Activated naive CD4-positive, alpha-beta T cell treated with Interleukin-2 at 50 U/mL for 16 hours (primary cell): ENCODE data around the gene ADSS1.
A peak's percentile ranks its signal among the peaks of the same experiment; 100 is the strongest.

Source experiments
- DNase-seq: peaks from one replicate; pipeline ENCODE4 v3.0.0-alpha.2; 2020

ADSS1 gene

GRCh38 chr14:104723651-104724406 is at the start of gene ADSS1:
TSS of gene ADSS1 (plus strand) at chr14:104724229. CDS start at chr14:104724271, 42 bp downstream.
- DNase-seq = peak; percentile 63

- DNase-seq = no peak
These were observed 48.6 kb upstream of the ADSS1 start for GRCh38 chr14:104675447-104675846.

GRCh38 chr14:104676130-104676693 is 47.8 kb upstream of the ADSS1 start:
- DNase-seq = no peak

- peak; percentile 72 for DNase-seq
These were observed 47.1 kb upstream of the ADSS1 start for GRCh38 chr14:104676694-104677511.

GRCh38 chr14:104677512-104678332 is 46.3 kb upstream of the ADSS1 start:
- peak; percentile 86 for DNase-seq

GRCh38 chr14:104678346-104678745 is 45.7 kb upstream of the ADSS1 start:
- no peak for DNase-seq

- no peak for DNase-seq
These were observed 44.9 kb upstream of the ADSS1 start for GRCh38 chr14:104678901-104679705.

GRCh38 chr14:104680056-104680805 is 43.8 kb upstream of the ADSS1 start:
- no peak for DNase-seq

- no peak for DNase-seq
These were observed 43.0 kb upstream of the ADSS1 start for GRCh38 chr14:104680806-104681688.

- no peak for DNase-seq
These were observed 42.3 kb upstream of the ADSS1 start for GRCh38 chr14:104681689-104682074.

- DNase-seq = no peak
These were observed 41.9 kb upstream of the ADSS1 start for GRCh38 chr14:104682107-104682593.

- DNase-seq = no peak
These were observed 40.2 kb upstream of the ADSS1 start for GRCh38 chr14:104683653-104684448.

- DNase-seq = no peak
These were observed 39.6 kb upstream of the ADSS1 start for GRCh38 chr14:104684449-104684821.

- peak; percentile 26 for DNase-seq
These were observed 38.6 kb upstream of the ADSS1 start for GRCh38 chr14:104685216-104685997.

GRCh38 chr14:104685998-104686610 is 37.9 kb upstream of the ADSS1 start:
- no peak for DNase-seq

GRCh38 chr14:104686624-104687517 is 37.2 kb upstream of the ADSS1 start:
- DNase-seq = no peak
